M059J (cell line): Measurements from ENCODE around the gene SLC44A4. TPM values are rescaled to one million over a fixed set of nuclear protein-coding genes. Genes with fewer than 3 reads are reported as not detected.

Source experiments
- total RNA-seq: library from RNA; depleted of rRNA; stranded (reverse); fragments of >200 nt; shearing (Covaris generic); gene quantifications from 2 replicates; pipeline ENCODE4 v1.2.3, GENCODE V29; 2014; rRNA removed

Gene SLC44A4
- total RNA-seq, 1 experiment from 2014 or later: 0.20 TPM

Other genes with a start within 250 kb of the SLC44A4 start
- gene BAG6, start 226.3 kb downstream of the SLC44A4 start, total RNA-seq: 194 and 317 TPM in 2 replicates
- 3.7 and 6.9 TPM in 2 replicates for gene APOM, start 223.1 kb downstream of the SLC44A4 start, total RNA-seq
- gene C6orf47, start 218.2 kb downstream of the SLC44A4 start, total RNA-seq: 29.9 and 37.5 TPM in 2 replicates
- gene GPANK1, start 214.0 kb downstream of the SLC44A4 start, total RNA-seq: 17.7 and 31.6 TPM in 2 replicates
- 645 and 1,183 TPM in 2 replicates for gene CSNK2B, start 212.9 kb downstream of the SLC44A4 start, total RNA-seq
- 0.10 and 1.1 TPM in 2 replicates for gene LY6G5B, start 209.0 kb downstream of the SLC44A4 start, total RNA-seq
- gene LY6G5C, start 197.9 kb downstream of the SLC44A4 start, total RNA-seq: 2.0 and 2.5 TPM in 2 replicates
- gene ABHD16A, start 175.7 kb downstream of the SLC44A4 start, total RNA-seq: 37.0 and 51.9 TPM in 2 replicates
- gene LY6G6F, start 172.1 kb downstream of the SLC44A4 start, total RNA-seq: not detected in 2 replicates
- gene LY6G6D, start 163.6 kb downstream of the SLC44A4 start, total RNA-seq: not detected in 2 replicates
- gene LY6G6C, start 157.3 kb downstream of the SLC44A4 start, total RNA-seq: not detected in 2 replicates
- not detected in 2 replicates for gene MPIG6B, start 155.6 kb downstream of the SLC44A4 start, total RNA-seq
- gene DDAH2, start 149.7 kb downstream of the SLC44A4 start, total RNA-seq: 75.1 and 90.7 TPM in 2 replicates
- 1,686 and 1,715 TPM in 2 replicates for gene CLIC1, start 142.5 kb downstream of the SLC44A4 start, total RNA-seq
- gene MSH5, start 139.0 kb downstream of the SLC44A4 start, total RNA-seq: 12.8 and 19.4 TPM in 2 replicates
- gene SAPCD1, start 116.3 kb downstream of the SLC44A4 start, total RNA-seq: 1.7 TPM in 1 of 2 replicates, not detected in the other
- gene VWA7, start 101.7 kb downstream of the SLC44A4 start, total RNA-seq: 0.94 and 1.8 TPM in 2 replicates
- 33.1 and 51.2 TPM in 2 replicates for gene VARS1, start 83.2 kb downstream of the SLC44A4 start, total RNA-seq
- gene LSM2, start 72.0 kb downstream of the SLC44A4 start, total RNA-seq: 162 and 306 TPM in 2 replicates
- gene HSPA1L, start 63.7 kb downstream of the SLC44A4 start, total RNA-seq: 0.30 and 2.5 TPM in 2 replicates
- gene HSPA1A, start 63.5 kb downstream of the SLC44A4 start, total RNA-seq: 163 and 238 TPM in 2 replicates
- 185 and 359 TPM in 2 replicates for gene HSPA1B, start 51.3 kb downstream of the SLC44A4 start, total RNA-seq
- 210 and 218 TPM in 2 replicates for gene NEU1, start 16.2 kb downstream of the SLC44A4 start, total RNA-seq
- gene EHMT2, start 18.7 kb upstream of the SLC44A4 start, total RNA-seq: 51.0 and 73.4 TPM in 2 replicates
- 0.76 and 2.3 TPM in 2 replicates for gene ZBTB12, start 23.1 kb upstream of the SLC44A4 start, total RNA-seq
- 2.9 and 3.3 TPM in 2 replicates for gene C2, start 48.7 kb upstream of the SLC44A4 start, total RNA-seq
- gene CFB, start 67.1 kb upstream of the SLC44A4 start, total RNA-seq: 7.8 and 8.4 TPM in 2 replicates
- 201 and 228 TPM in 2 replicates for gene NELFE, start 80.0 kb upstream of the SLC44A4 start, total RNA-seq
- gene SKIC2, start 80.2 kb upstream of the SLC44A4 start, total RNA-seq: 60.4 and 72.3 TPM in 2 replicates
- 26.8 and 33.3 TPM in 2 replicates for gene DXO, start 93.1 kb upstream of the SLC44A4 start, total RNA-seq
- gene C4A, start 103.1 kb upstream of the SLC44A4 start, total RNA-seq: 4.1 and 5.6 TPM in 2 replicates
- gene C4B, start 135.8 kb upstream of the SLC44A4 start, total RNA-seq: 3.0 and 3.1 TPM in 2 replicates
- not detected in 2 replicates for gene CYP21A2, start 159.4 kb upstream of the SLC44A4 start, total RNA-seq
- gene TNXB, start 230.3 kb upstream of the SLC44A4 start, total RNA-seq: 0.10 TPM in 1 of 2 replicates, not detected in the other
- gene ATF6B, start 249.2 kb upstream of the SLC44A4 start, total RNA-seq: 25.3 and 30.3 TPM in 2 replicates